HG03045 (cell line): ENCODE data around the gene FBXL19.
A peak's percentile ranks its signal among the peaks of the same experiment; 100 is the strongest.
"Not testable (repeated sequence)": the region's sequence is repeated elsewhere in the genome, so short reads cannot be mapped to it uniquely, and the experiment has no call there.

Experiments
- ATAC-seq: cut with Tn5 transposase; IDR thresholded peaks from one replicate; pipeline ENCODE4 v1.9.1; 2021; ENCODE audit warnings: mild to moderate bottlenecking, moderate library complexity; ENCODE audit not compliant: unreplicated experiment

FBXL19 gene

GRCh38 chr16:30921748-30922419, 1.5 kb upstream of the FBXL19 start:
- no peak for ATAC-seq

GRCh38 chr16:30922420-30922959, 882 bp upstream of the FBXL19 start:
- peak; percentile 71 for ATAC-seq

- ATAC-seq: peak; percentile 64
Measured at GRCh38 chr16:30922960-30923535, 324 bp upstream of the FBXL19 start.

GRCh38 chr16:30924076-30924912, 922 bp downstream of the FBXL19 start:
- ATAC-seq: no peak

GRCh38 chr16:30924913-30925631, 1.7 kb downstream of the FBXL19 start:
- ATAC-seq: no peak

GRCh38 chr16:30925632-30925987, 2.2 kb downstream of the FBXL19 start:
- ATAC-seq: no peak

GRCh38 chr16:30925995-30926811, 2.8 kb downstream of the FBXL19 start:
- no peak for ATAC-seq

GRCh38 chr16:30926937-30927788, 3.8 kb downstream of the FBXL19 start:
- ATAC-seq: no peak

- no peak for ATAC-seq
Measured at GRCh38 chr16:30927789-30928378, 4.5 kb downstream of the FBXL19 start.

- no peak for ATAC-seq
Measured at GRCh38 chr16:30928390-30928789, 5.0 kb downstream of the FBXL19 start.

- no peak for ATAC-seq
Measured at GRCh38 chr16:30929167-30929566, 5.8 kb downstream of the FBXL19 start.

GRCh38 chr16:30930160-30930571, 6.8 kb downstream of the FBXL19 start:
- no peak for ATAC-seq

GRCh38 chr16:30931068-30931650, 7.8 kb downstream of the FBXL19 start:
- no peak for ATAC-seq

- ATAC-seq: no peak
Measured at GRCh38 chr16:30934827-30935557, 11.6 kb downstream of the FBXL19 start.

GRCh38 chr16:30937692-30938091, 14.3 kb downstream of the FBXL19 start:
- no peak for ATAC-seq

- not testable (repeated sequence) for ATAC-seq
Measured at GRCh38 chr16:30939571-30939970, 16.2 kb downstream of the FBXL19 start.

GRCh38 chr16:30941600-30942425, 18.4 kb downstream of the FBXL19 start:
- peak; percentile 75 for ATAC-seq
